ENCODE data around the gene RAE1.
A peak's percentile ranks its signal among the peaks of the same experiment; 100 is the strongest.

Gene RAE1

DNA sequence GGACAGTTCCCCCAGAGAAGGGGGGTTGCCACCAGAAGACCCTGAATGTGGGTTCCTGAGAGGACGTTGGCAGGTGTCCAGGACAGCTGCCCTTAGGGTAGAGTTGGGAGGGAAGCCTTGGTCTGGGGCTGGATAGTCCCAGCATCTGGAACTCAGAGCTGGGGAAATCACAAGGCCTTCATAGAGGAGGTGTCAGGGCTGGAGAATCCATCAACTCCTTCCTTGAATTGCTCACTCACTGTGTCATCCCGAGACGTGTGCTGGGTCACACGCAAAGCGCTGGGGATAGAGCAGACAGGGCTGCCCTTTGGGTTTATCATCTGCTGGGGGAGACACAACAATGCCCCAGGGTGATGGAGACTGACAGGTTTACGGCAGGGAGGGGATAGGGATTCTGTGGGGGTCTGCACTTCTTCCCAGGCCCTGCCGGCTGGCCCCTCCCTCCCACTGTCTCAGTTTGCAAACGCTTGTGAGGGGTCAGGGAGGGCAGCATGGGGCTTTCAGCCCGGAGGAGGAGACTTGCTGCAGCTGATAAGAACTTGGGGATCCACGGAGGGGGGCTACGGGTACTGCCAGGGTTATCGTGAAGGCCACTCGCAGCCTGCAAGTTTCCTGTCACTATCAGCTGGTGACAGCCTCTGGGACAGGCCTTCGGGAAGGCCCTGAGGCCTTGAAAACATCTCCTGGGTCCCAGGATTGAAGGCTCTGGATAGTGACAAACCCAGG is 58.8 kb downstream of the RAE1 start:
- H3K9me3 Mint-ChIP-seq = no peaks in the 10 kb centered on the region
- TF ChIP-seq, protein P1, sequence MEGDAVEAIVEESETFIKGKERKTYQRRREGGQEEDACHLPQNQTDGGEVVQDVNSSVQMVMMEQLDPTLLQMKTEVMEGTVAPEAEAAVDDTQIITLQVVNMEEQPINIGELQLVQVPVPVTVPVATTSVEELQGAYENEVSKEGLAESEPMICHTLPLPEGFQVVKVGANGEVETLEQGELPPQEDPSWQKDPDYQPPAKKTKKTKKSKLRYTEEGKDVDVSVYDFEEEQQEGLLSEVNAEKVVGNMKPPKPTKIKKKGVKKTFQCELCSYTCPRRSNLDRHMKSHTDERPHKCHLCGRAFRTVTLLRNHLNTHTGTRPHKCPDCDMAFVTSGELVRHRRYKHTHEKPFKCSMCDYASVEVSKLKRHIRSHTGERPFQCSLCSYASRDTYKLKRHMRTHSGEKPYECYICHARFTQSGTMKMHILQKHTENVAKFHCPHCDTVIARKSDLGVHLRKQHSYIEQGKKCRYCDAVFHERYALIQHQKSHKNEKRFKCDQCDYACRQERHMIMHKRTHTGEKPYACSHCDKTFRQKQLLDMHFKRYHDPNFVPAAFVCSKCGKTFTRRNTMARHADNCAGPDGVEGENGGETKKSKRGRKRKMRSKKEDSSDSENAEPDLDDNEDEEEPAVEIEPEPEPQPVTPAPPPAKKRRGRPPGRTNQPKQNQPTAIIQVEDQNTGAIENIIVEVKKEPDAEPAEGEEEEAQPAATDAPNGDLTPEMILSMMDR (IDR thresholded peaks at IDR 0.05; ENCODE audit: unreplicated experiment in 3 of 3) = no peak
- peaks cover 9% of the 10 kb centered on the region for H3K4me1 Mint-ChIP-seq

DNA sequence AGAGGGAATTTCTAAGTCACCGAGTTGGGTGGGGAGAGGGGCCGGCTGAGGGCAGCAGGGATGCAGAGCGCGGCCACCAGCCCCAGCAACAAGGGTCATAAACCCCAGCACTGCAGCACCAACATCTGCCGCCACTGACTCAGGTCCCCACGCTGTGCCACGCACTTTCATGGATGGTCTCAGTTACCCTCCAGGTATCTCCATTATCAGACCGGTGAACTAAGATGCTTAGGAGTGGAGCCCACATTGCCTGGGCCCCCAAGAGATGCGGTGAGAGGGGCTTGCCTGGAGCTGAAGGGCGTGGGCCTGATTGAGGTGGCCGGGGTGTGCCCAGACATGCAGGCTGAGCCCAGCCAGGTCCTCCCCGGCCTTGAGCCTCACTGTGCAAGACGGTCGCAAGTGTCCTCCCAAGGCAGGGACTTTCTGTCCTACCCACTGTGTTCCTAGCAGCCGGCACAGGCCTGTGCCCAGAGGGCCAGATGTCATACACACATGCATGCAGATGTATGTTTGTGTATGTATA is 59.4 kb downstream of the RAE1 start:
- peaks cover 4% of the 10 kb centered on the region for H3K27me3 Mint-ChIP-seq (ENCODE audit: low read depth)
- peaks cover 9% of the 10 kb centered on the region for H3K4me1 Mint-ChIP-seq
- H3K9me3 Mint-ChIP-seq = no peaks in the 10 kb centered on the region
- H3K4me3 Mint-ChIP-seq = no peak overlapping the region
- TF ChIP-seq, protein P1 (IDR thresholded peaks at IDR 0.05; ENCODE audit: unreplicated experiment in 3 of 3) = no peak
- H3K36me3 Mint-ChIP-seq (ENCODE audit: low read depth) = peaks cover 24% of the 10 kb centered on the region
- peak overlapping the region in 1 of 3 experiments; percentile 1 for H3K27ac Mint-ChIP-seq

More for the DNA sequence above, 58.8 kb downstream of the RAE1 start:
- peaks cover 24% of the 10 kb centered on the region for H3K36me3 Mint-ChIP-seq (ENCODE audit: low read depth)
- H3K27ac Mint-ChIP-seq = no peak overlapping the region
- H3K4me3 Mint-ChIP-seq = no peak overlapping the region
- peaks cover 4% of the 10 kb centered on the region for H3K27me3 Mint-ChIP-seq (ENCODE audit: low read depth)

DNA sequence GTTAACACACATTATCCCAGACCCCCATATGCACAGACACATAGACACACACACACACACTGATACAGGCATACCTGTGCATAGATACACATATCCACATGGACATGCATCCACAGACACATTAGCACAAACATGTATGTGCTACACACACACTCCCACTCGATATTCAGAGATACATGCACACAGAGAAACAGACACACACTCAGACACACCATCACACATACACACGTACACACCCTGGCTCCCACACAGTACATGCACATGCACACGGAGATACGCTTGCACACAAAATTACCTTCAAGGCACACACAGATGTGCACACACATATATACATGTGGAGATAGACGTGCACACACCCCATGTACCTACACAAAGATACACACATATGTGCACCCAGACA is 59.9 kb downstream of the RAE1 start:
- Mint-ChIP-seq H3K27ac (peak overlapping the region in 1 of 3 experiments; percentile 1), H3K36me3 (ENCODE audit: low read depth) (peaks cover 24% of the 10 kb centered on the region), H3K4me3 (no peak overlapping the region), H3K9me3 (no peaks in the 10 kb centered on the region), H3K4me1 (peaks cover 13% of the 10 kb centered on the region), H3K27me3 (ENCODE audit: low read depth) (peaks cover 8% of the 10 kb centered on the region)
- TF ChIP-seq, protein P1 (IDR thresholded peaks at IDR 0.05; ENCODE audit: unreplicated experiment in 3 of 3) = no peak

DNA sequence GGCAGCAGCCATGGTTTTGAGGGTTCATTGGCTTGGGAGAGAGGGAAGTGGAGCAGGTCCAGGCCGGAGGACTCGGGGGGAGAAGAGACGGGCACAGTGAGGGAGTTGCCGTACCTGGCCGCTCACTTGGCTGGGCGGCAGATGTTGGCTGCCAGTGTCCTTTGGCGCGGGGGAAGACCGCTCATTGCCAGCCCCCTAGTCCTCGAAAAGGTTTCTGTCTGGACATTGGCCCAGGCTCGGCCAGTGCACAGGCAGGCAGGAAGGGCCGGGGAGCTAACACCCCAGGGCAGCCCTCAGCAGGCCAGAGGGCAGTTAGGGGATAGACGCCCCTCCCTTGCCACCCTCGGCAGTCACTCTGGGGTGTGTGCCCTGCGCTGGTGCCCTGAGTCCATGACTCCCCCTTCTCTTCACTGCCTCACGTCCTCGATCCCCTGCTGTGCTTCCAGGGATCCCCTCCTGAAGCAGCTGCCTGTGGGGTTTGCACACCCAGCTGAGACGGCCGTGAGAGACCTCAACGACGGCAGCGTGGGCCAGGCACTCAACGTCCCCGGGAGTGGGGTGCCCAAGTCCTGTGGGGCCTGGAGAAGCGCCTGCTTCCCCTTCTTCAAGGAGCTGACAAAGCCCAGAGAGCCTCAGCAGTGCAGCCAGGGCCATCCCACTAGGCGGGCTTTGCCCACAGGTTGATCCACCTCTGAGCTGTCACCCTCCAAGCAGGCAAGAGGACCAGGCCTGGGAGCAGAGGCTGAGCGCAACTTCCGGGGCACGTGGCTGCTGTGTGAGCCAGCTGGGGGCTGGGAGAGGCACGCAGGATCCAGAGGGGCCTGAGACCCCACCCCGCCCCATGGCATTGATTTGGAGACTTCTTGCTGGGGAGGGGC is 60.6 kb downstream of the RAE1 start:
- Mint-ChIP-seq H3K36me3 (ENCODE audit: low read depth) (peaks cover 24% of the 10 kb centered on the region), H3K27me3 (ENCODE audit: low read depth) (peaks cover 10% of the 10 kb centered on the region), H3K4me1 (peaks cover 15% of the 10 kb centered on the region), H3K4me3 (no peak overlapping the region), H3K27ac (no peak overlapping the region), H3K9me3 (no peaks in the 10 kb centered on the region)
- TF ChIP-seq, protein P1 (IDR thresholded peaks at IDR 0.05; ENCODE audit: unreplicated experiment in 3 of 3) = no peak

DNA sequence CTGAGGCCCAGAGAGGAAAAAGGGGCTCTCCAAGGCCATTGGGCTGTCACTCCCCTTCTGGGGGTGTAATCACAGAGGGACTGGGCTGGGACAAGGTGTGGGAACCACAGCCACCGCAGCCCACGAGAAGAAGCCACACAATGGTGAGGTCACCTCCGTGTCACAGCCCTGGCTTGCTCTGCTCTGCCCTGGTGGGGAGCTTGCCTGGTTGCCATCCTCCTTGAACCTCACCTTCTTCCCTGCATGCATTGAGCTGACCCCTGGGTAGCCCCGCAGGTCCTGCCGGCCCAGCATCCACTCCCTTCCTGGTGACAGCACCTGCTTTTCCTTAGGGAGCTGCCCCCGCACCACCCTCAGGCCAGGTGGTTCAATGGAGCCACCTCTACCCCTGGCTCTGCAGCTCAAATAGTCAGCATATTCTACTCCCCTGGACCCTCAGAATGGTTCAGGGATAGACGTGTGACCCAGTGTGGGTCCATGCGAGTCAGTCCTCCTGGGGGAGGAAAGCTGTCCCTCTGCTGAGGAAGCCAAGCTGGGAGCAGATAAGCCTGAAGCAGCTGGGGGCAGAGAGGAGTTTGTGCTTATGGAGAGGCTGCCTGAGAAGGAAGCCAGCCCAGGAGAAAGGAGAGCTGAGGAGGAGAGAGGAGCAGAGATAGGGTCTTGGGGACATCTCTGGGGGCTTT is 61.4 kb downstream of the RAE1 start:
- Mint-ChIP-seq H3K27me3 (ENCODE audit: low read depth) (peaks cover 14% of the 10 kb centered on the region), H3K9me3 (no peaks in the 10 kb centered on the region), H3K4me1 (peaks cover 15% of the 10 kb centered on the region), H3K27ac (no peak overlapping the region), H3K4me3 (no peak overlapping the region), H3K36me3 (ENCODE audit: low read depth) (peaks cover 17% of the 10 kb centered on the region)
- TF ChIP-seq, protein P1 (IDR thresholded peaks at IDR 0.05; ENCODE audit: unreplicated experiment in 3 of 3) = no peak

Measured in nephron (organoid).